ENCODE measurements around the gene SEMA3F. TPM values are rescaled to one million over a fixed set of nuclear protein-coding genes. Genes with fewer than 3 reads are reported as not detected.

SEMA3F gene
- total RNA-seq, 1 donor from 2014 or later: 65.6 TPM

- no peak for ATAC-seq
- no peak overlapping the region for H3K4me3 ChIP-seq
Measured at GRCh38 chr3:50230794-50231125, 75.6 kb downstream of the SEMA3F start.

GRCh38 chr3:50231581-50231980 is 76.5 kb downstream of the SEMA3F start:
- Histone ChIP-seq H3K36me3 (no peaks in the 10 kb centered on the region), H3K27me3 (no peaks in the 10 kb centered on the region), H3K9me3 (no peaks in the 10 kb centered on the region), H3K4me3 (no peak overlapping the region), H3K27ac (no peak overlapping the region), H3K4me1 (peaks cover 26% of the 10 kb centered on the region)
- intact Hi-C loops (cut with DNase I): no loop called here
- no peak for TF ChIP-seq CTCF (IDR thresholded peaks at IDR 0.05)
- DNase-seq (no peak), ATAC-seq (no peak)

More at GRCh38 chr3:50230794-50231125, 75.6 kb downstream of the SEMA3F start:
- no peaks in the 10 kb centered on the region for H3K9me3 ChIP-seq
- TF ChIP-seq CTCF (IDR thresholded peaks at IDR 0.05): no peak
- H3K36me3 ChIP-seq: no peaks in the 10 kb centered on the region
- peaks cover 31% of the 10 kb centered on the region for H3K4me1 ChIP-seq
- no peak for DNase-seq
- no peaks in the 10 kb centered on the region for H3K27me3 ChIP-seq
- H3K27ac ChIP-seq: peak overlapping the region; percentile 32
- intact Hi-C loops (cut with DNase I): no loop called here

DNA sequence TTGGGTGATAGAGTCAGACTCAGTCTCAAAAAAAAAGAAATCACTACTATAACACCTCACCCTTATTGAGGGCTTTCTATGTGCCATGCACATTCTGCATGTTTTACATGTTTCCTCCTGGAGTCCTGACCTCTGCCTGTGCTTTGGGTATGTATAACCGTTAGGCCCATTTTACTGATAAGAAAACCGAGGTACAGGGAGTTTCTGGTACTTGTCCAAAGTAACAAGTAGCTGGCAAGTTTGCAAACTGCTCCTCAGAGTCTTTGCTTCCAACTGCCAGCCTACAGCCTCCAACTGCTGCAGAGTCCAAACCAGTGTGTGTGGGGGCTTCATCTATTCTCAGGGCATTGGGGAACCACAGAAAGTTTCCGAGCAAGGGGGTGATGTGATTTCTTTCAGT is 77.2 kb downstream of the SEMA3F start:
- no peak overlapping the region for H3K27ac ChIP-seq
- intact Hi-C loops (cut with DNase I): no loop called here
- no peaks in the 10 kb centered on the region for H3K9me3 ChIP-seq
- H3K36me3 ChIP-seq: no peaks in the 10 kb centered on the region
- DNase-seq (no peak), ATAC-seq (no peak)
- H3K4me3 ChIP-seq: no peak overlapping the region
- no peaks in the 10 kb centered on the region for H3K27me3 ChIP-seq
- H3K4me1 ChIP-seq: peaks cover 20% of the 10 kb centered on the region
- TF ChIP-seq CTCF (IDR thresholded peaks at IDR 0.05): no peak

- ATAC-seq: no peak
- H3K4me1 ChIP-seq: peaks cover 15% of the 10 kb centered on the region
- no peaks in the 10 kb centered on the region for H3K27me3 ChIP-seq
- H3K36me3 ChIP-seq: no peaks in the 10 kb centered on the region
- intact Hi-C loops (cut with DNase I): no loop called here
- no peak overlapping the region for H3K27ac ChIP-seq
- H3K9me3 ChIP-seq: no peaks in the 10 kb centered on the region
- no peak overlapping the region for H3K4me3 ChIP-seq
- DNase-seq: no peak
- no peak for TF ChIP-seq CTCF (IDR thresholded peaks at IDR 0.05)
Measured at GRCh38 chr3:50233176-50233575, 78.1 kb downstream of the SEMA3F start.

GRCh38 chr3:50235716-50236483 is 80.8 kb downstream of the SEMA3F start, which contains the start of gene GNAI2:
TSS of gene GNAI2 (plus strand) at chr3:50236204. CDS start at chr3:50236336, 132 bp downstream.
- Histone ChIP-seq H3K36me3 (peaks cover 17% of the 10 kb centered on the region), H3K4me3 (peak within 1 kb of the TSS; percentile 88), H3K27me3 (no peaks in the 10 kb centered on the region), H3K4me1 (peaks cover 39% of the 10 kb centered on the region), H3K27ac (peak within 1 kb of the TSS; percentile 87), H3K9me3 (no peaks in the 10 kb centered on the region)
- peak; percentile 99 for DNase-seq
- intact Hi-C loops (cut with DNase I): no loop called here
- no peak for TF ChIP-seq CTCF (IDR thresholded peaks at IDR 0.05)
- peak; percentile 92 for ATAC-seq
